HG02885 (cell line): Measurements from ENCODE around the gene EZH2.
A peak's percentile ranks its signal among the peaks of the same experiment; 100 is the strongest.

ENCODE experiments used
- ATAC-seq: cut with Tn5 transposase; IDR thresholded peaks from one replicate; pipeline ENCODE4 v1.9.1; 2021; ENCODE audit warnings: mild to moderate bottlenecking; ENCODE audit not compliant: unreplicated experiment, poor library complexity

EZH2 gene

DNA sequence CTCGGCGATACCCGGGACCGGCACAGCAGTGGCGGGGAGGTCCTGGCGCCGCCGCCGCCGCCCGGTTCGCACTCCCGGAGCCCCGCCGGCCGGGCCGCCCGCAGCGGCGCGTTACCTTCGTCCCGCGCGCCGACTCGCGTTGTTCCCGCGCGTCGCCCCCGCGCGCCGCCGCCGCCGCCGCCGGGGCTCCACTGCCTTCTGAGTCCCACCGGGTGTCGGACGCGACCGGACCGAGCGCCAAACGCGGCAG, at the start of gene EZH2:
TSS of gene EZH2 (minus strand) at position 243 of the 250 bp plus-strand sequence. CDS start 36,993 bp downstream, outside the sequence.
- peak; percentile 32 for ATAC-seq

DNA sequence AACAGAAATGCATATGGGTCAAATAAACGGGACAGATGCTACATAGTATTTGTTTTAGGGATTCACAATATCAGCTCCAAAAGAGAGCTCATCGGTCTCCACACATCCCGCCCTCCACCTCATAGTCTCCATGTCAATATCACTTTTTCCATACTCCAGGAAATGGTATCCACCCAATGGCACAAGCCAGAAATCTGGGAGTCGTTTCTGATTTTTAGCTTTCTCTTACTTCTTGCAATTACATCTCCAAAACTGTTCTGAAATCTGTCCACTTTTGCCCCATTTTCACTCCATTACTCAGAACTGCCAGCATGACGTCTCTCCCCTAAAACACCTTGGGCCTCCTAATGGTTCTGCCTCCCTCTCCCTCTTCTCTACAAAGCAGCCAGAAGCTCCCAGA, 47.4 kb upstream of the EZH2 start:
- ATAC-seq: no peak

DNA sequence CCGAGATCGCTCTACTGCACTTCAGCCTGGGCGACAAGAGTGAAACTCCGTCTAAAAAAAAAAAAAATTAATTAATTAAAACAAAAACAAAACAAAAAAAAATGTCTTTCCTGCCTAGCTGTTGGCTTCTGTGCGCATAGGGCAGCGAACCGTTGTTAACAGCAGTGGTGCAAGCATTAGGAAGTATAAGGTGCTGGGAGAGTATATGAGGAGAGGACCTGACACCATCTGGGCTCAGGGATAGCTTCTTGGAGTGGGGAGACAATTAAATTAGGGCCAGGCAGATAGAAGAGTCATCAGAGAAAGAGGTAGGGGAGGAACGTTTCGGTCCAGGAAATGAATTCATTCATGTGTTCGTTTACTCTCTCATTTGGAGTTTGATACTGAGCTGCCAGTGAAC, 46.2 kb upstream of the EZH2 start:
- ATAC-seq: no peak

DNA sequence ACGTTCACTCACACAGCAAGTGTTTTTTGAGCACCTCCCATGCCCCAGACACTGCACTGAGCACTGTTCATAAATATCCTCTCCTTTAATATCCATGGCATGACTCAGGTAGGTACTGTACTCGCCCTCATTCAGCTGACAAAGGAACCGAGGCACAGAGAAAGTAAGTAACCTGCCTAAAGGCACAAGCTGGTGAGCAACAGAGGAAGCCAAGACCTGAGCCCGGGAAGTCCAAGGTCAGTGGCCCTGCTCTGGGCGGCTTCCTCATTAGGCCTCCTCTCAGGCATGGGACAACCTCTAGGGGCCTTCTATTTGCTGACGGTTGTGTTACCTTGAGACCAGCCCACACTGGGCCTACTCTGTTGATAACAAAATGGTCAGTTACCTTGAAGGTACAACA, 45.1 kb upstream of the EZH2 start:
- no peak for ATAC-seq

DNA sequence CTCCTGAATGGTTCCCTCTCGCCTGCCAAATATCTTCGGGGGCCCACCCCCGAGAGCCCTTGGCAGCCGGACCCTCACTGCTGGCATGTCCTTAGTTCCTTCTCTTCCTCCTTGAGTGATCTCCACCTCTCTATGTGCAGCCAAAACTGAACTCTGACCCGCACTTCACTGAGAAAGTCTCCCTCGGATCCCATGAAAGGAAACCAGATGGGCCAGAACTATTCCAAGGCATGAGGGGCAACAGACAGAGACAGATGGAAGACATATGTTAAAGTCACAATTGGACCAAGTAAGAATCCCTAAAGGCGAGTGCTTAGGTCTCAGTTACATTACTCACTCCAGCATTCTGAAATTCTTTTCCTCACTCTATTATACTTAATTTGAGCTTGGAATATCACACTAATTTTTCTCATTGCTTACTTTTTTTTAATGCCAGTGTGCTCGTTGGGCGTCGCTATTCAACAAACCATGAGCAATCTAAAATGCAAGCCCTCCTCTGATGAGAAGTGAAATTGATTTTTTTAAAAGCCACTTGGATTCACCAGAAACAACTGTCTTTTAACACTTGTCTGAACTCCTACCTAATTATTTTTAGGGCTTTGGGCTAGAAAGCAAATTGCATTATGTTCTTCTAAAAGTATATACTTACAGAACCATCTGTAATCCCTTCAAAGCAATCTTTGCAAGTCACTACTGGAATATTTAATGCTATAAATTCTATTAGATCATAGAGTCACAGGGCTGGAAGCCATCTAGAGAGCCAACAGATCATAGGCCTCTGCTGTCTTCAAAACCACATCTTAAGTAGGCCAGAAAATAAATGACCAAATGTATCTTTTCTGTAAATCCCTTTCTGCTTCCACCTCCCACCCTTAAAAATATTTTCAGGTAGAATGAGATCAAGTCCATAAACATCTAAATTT, 43.3 kb upstream of the EZH2 start:
- no peak for ATAC-seq

DNA sequence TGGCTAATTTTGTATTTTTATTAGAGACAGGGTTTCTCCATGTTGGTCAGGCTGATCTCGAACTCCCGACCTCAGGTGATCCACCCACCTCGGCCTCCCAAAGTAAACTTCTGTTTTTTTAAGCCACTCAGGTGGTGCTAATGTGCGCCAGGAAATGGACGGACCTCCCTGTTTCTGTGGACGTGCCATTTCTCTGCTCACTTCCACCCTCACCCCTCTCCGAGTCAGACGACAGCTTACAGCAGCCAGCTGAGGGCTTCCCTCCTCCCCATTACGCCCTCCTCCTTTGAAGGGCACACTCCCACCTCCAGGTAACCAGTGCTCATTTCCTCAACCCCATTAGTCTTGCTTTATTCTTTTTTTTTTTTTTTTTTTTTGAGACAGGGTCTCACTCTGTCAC, 41.7 kb upstream of the EZH2 start:
- ATAC-seq: no peak

DNA sequence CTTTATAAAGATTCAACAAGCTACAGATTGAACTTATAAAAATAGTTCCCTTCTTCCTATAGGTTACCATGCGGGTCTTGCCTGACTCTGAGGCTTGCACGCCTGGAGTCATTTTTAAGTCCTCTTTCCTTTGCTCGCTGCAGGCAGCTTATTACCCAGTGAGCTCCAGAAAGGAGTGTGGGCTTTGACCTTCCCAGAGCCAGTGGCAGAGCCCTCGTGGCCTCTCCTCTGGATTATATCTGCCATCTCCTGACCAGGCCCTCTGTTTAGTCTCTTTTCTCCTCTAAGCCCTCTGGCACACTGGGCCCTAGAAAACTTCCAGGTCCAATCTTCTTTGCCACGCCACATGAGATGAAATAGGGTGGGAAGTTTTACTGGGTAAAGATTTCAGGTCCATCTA, 39.9 kb upstream of the EZH2 start:
- no peak for ATAC-seq

DNA sequence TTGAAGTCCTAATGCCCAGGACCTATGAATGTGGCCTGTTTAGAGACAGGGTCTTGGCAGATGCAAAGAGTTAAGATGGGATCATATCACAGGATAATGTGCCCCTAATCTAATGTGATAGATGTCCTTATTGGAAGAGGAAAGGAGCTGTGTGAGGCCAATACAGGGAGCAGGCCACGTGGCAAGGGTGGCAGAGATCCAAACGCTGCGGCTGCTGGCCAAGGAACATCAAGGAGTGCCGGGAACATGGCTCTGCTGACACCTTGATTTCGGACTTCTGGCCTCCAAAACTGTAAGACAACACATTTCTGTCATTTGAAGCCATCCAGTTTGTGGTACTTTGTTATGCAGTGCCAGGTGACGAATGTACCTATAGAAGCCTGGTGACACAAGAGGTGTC, 37.7 kb upstream of the EZH2 start:
- ATAC-seq: no peak

DNA sequence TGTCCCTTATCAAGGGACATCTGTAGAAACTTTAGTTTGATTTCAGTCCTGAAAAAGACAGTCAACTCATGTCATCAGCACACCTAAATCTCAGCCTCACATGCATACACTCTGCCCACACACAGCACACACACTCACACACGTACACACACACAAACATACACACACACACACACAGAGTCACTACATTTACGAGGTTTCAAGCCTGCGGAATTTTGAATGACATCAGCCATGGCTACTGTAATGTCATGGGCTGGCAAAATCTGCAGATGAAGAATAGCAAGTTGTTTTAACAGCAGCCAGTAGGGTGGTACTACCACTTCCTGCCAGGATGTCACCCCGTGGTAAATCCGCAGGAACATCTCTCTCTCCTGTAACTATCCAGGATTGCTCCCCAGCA, 37.1 kb upstream of the EZH2 start:
- ATAC-seq: no peak

DNA sequence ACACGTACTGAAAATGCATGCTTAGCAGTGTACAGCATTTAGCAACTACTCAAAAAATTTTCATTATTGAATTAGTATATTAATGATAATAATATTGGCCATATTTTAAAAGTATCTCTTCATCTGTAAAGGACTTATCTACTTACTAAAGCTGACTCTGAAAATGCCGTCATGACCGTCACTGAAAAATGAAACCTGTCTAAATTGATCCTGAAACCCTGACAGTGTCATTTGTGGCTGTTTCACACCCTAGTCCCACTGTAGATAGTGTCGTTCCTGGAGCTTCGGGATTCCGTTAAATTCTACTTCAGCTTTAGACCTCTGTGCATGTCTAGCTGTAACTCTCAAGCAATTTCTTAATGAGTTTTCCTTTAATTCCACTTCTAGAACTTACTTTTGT, 35.8 kb upstream of the EZH2 start:
- peak; percentile 87 for ATAC-seq

DNA sequence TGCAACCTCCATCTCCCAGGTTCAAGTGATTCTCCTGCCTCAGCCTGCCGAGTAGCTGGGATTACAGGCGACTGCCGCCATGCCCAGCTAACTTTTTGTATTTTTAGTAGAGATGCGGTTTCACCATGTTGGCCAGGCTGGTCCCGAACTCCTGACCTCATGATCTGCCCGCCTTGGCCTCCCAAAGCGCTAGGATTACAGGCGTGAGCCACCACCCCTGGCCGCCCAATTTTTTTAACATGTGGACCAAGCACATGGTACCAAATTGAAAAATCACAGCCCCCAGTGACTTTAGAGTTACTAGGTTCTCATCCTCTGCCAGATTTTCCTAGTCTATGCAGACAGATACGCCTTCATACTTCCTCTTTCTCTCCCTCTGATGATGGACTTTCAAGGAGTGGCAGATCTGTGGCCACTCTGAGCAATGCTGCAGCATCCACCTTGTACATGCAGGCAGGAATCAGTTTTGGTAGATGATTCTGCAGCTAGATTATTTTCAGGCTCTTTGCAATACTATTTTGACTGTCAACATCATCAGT, 34.0 kb upstream of the EZH2 start:
- ATAC-seq: no peak

DNA sequence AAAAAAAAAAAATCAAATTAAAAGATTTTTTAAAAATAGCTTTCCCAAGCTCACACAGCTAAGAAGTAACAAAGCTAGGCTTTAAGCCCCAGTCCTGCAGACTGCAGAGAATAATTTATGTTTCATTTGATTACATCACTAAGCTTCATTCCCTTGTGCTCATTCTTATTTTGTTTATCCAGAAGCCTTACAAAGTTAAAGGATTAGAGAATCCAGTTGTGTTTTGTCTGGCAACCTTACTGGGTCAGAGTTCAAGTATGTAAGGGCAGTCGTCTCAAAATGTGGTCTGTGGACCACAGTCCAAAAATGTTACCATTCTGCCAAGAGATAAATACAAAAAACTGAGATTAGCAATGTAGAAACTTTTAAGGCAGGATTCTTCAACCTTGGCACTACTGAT, 32.1 kb upstream of the EZH2 start:
- ATAC-seq: no peak

DNA sequence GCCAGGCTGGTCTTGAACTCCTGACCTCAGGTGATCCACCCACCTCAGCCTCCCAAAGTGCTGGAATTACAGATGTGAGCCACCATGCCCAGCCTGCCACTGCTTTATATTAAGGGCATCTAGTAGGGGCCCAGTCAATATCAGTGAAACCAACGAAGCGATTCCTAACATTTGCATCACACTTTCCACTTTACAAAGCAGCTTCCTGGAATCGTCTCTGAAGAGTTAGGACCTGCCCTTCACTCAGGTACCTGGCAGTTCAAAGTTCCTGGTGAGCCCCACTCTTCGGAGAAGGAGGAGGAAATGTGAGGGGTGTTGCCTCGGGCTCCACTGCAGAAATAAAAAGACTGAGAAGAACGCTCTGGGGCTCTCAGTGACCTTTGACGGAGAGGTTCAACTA, 31.1 kb upstream of the EZH2 start:
- no peak for ATAC-seq

DNA sequence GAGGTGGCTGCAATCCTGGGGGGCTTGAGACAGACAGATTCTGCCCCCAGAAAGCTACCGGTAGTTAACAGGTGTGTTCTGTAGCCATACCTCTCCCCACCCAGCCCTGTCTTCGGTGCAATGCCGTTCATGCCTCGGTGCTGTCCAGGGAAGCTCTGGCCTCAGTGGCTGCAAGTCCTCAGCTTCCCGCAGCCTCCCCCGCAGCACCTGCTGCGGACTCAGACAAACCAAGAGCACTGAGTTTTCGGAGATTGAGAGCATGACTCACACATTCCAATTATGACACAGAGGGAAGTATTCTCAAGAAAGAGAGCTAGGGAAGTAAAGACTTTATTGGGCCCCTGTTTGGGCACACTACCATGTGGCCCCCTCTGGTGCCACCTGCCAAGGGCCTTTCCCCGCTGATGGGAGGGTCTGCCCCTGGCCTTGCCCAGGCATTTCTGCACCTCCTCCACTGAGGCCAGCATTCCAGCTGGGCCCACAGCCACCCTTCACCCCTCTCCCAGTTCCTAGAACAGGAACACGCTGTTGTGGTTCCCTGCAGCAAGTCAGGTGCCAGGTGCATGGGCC, 30.2 kb upstream of the EZH2 start:
- peak; percentile 61 for ATAC-seq

DNA sequence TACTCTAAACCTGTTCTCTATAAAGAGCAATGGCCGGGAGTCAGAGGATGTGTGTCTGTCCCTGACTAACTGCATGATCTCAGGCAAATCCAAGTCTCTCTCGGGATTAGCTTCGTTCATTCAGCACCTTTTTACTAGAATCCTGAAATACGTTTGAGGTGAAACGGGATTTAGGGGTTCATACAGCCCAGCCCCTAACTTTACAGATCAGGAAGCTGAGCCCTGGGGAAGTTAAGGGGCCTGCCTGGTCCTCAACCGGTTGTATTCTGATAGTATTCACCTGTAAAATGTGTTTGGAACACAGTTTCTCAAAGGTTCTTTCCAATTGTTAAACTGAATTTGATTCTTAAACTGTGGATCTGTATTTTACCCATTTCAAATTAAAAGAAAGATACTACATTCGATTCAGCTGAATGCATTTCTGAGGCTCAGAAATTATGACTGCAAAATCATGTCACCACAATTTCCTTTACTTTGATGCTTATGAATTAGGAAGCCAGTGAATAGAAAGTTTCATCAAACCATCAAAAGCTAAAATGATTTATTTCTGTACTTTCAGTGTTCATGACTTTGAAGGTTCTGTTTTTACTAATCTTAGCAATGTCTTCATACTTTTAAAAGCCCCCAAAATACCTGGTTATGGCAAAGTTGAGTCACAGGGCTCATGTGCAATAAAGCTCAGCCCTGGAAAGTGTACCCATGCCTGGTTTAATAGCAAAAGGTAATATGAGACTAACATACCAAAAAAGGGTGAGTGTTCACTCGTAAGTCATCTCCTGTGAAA, 28.9 kb upstream of the EZH2 start:
- ATAC-seq: peak; percentile 68

DNA sequence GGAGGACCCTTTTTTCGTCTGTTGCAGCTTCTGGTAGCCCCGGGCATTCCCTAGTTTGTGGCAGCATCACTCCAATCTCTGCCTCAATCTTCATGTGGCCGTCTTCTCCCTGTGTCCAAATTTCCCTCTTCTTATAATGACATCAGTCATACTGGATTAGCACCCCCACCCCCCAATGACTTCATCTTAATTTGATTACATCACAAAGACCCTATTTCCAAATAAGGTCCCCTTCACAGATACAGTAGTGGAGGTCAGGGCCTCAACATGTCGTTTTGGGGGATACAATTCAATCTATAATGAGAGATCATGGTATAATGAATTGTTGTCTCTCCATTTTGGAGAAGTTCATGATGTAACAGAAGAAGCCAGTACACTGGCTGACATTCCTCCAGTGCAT, 28.1 kb upstream of the EZH2 start:
- ATAC-seq: no peak

DNA sequence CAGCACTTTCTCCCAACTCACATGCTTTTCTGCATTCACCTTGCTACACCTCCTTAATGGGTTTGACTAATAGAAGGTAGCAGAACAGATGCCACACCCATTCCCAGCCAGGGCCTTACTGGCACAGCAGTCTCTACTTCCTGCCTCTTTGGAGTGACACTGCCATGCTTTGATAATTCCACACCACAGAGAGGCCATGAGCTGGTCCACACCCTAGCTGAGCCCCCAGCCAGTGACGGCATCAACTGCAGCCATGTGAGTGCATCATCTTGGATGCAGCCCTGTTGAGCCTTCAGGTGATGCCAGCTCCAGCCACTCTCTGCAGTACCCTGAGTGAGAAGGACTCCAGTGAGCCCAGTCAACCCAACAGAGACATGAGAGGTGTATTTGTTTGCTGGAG, 27.5 kb upstream of the EZH2 start:
- ATAC-seq: no peak

DNA sequence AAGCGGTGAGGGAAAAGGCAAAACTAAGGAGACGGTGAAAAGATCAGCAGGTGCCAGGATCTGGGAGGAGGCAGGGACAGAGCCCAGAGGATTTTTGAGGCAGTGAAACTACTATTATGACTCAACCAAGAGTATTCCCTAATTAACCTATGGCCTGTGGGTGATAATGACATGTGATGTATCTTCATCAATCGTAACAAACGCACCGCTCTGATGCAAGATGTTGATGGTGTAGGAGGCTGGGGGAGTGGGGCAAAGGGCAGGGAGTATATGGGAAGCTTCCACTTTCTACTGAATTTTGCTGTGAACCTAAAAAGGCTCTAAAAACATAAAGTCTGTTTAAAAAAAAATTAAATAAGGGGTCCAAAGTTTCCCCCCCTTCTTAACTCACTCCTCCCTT, 25.5 kb upstream of the EZH2 start:
- ATAC-seq: no peak

DNA sequence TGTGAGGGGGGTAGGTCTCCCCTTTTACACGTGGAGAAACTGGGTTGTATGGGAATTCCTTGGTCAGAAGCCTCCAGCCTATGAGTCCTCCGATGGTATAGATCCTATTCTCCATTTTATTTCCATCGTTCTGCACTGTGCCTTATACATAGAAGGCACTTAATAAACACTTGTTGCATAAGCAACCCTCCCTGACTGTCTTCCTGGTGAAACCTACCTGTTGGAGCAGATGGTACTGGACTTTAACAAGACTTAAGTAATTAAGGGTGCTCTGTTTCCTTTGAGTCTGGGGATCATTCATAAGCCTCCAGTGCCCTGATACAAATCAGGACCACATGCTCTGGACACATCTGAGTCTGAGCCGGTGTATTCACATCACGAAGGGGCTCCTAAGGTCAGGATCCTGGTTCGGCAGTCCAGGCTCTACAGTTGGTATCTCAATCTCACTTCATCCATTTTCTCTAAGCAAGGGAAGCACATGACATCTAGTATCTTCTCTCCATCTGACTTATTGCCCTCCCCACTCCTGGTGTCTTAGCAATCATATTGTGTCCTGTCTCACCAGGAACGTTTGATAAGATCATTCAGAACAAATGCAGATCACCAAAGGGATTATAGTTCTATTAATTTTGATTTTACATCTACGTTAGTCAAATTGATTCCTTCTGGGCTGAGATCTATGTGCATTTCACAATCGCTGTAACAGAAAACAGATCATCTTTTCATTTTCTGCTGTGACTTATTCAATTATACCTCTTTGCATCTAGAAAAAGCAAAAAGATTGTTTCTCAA, 22.8 kb upstream of the EZH2 start:
- no peak for ATAC-seq

DNA sequence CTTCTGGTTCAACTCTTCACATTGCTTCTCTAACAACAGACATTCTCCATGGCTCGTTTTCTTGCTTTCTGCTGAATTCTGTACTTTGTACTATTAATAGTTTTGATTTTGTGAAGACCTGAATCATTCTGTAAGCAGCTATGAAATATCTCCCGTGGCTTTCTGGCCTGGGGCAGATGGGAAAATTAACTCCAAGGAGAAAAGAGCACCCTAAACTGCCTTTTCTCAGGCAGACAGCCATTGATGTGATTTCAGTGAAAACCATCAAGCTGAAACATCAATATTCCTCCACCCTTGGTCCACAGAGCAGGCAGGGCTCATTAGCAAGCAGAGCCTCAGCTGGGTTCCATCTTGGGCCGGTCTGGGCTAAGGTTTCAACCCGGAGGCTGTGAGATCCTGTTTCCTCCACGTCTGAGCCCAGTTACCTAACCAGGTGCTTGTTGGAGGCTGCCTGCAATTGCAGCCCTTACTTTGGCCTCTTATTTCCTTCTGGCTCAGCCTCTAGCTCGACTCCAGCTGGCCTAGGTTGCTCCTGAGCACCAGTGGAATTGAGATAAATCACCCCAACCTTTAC, 21.1 kb upstream of the EZH2 start:
- no peak for ATAC-seq
